ENCODE measurements around the gene FBP1.
"Not testable (repeated sequence)": the region's sequence is repeated elsewhere in the genome, so short reads cannot be mapped to it uniquely, and the experiment has no call there.

- TF ChIP-seq CTCF (IDR thresholded peaks at IDR 0.05; ENCODE audit: low read length); EZH2 (IDR thresholded peaks at IDR 0.05; ENCODE audit: borderline replicate concordance, low read length): not testable (repeated sequence)
Measured at GRCh38 chr9:94591046-94591545, 48.2 kb downstream of the FBP1 start.

Measured in OCI-LY1 (cell line).